ENCODE data around the gene C19orf81.

DNA sequence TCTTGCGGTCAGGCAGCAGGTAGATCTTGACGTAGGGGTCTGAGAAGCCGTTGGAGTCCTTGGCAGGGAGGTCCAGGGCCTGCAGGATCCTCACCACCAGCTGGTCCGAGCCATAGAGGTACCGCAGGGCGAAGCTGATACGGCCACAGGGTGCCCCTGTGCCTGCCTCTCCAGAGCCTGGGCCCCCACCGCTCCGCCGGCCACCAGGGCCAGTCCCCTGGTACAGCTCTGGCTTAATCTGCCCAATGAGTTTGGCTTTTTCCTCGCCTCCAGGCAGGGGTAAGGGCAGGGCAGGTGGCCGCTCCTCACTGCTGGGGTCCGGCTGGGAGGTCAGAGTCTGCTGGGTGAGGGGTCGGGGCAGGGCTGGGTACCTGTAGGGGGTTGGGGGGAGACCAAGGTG lies 19.4 kb upstream of the C19orf81 start:
- TF ChIP-seq, protein P1, sequence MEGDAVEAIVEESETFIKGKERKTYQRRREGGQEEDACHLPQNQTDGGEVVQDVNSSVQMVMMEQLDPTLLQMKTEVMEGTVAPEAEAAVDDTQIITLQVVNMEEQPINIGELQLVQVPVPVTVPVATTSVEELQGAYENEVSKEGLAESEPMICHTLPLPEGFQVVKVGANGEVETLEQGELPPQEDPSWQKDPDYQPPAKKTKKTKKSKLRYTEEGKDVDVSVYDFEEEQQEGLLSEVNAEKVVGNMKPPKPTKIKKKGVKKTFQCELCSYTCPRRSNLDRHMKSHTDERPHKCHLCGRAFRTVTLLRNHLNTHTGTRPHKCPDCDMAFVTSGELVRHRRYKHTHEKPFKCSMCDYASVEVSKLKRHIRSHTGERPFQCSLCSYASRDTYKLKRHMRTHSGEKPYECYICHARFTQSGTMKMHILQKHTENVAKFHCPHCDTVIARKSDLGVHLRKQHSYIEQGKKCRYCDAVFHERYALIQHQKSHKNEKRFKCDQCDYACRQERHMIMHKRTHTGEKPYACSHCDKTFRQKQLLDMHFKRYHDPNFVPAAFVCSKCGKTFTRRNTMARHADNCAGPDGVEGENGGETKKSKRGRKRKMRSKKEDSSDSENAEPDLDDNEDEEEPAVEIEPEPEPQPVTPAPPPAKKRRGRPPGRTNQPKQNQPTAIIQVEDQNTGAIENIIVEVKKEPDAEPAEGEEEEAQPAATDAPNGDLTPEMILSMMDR (IDR thresholded peaks at IDR 0.05; ENCODE audit: extremely low read depth in 1 of 2, insufficient read depth in 1 of 2, low read depth in 1 of 2, low read length in 2 of 2) = no peak
- no peak for TF ChIP-seq EZH2 (IDR thresholded peaks at IDR 0.05; ENCODE audit: borderline replicate concordance, low read depth, low read length, severe bottlenecking)
- no peak for TF ChIP-seq MYC (IDR thresholded peaks at IDR 0.05; ENCODE audit: low read depth, low read length)

All from endothelial cell of umbilical vein (primary cell).